ENCODE results near the gene SYDE2. TPM values are rescaled to one million over a fixed set of nuclear protein-coding genes. Genes with fewer than 3 reads are reported as not detected.
A peak's percentile ranks its signal among the peaks of the same experiment; 100 is the strongest.
"Not testable (repeated sequence)": the region's sequence is repeated elsewhere in the genome, so short reads cannot be mapped to it uniquely, and the experiment has no call there.

SYDE2 gene
- total RNA-seq, 1 experiment from 2014 or later: 2.3 TPM

- no peak for DNase-seq (ENCODE audit: low spot score)
Observed at GRCh38 chr1:85174503-85174902, 26.3 kb downstream of the SYDE2 start.

- no peak for DNase-seq (ENCODE audit: low spot score)
Observed at GRCh38 chr1:85172684-85173337, 28.0 kb downstream of the SYDE2 start.

- no peak for DNase-seq (ENCODE audit: low spot score)
Observed at GRCh38 chr1:85171721-85172120, 29.1 kb downstream of the SYDE2 start.

- no peak for DNase-seq (ENCODE audit: low spot score)
Observed at GRCh38 chr1:85168884-85169283, 31.9 kb downstream of the SYDE2 start.

GRCh38 chr1:85166351-85166750 is 34.5 kb downstream of the SYDE2 start:
- no peak for DNase-seq (ENCODE audit: low spot score)

GRCh38 chr1:85158910-85159309 is 41.9 kb downstream of the SYDE2 start:
- no peak for DNase-seq (ENCODE audit: low spot score)

GRCh38 chr1:85157436-85157835 is 43.4 kb downstream of the SYDE2 start:
- DNase-seq (ENCODE audit: low spot score): no peak

GRCh38 chr1:85153149-85153891 is 47.5 kb downstream of the SYDE2 start:
- DNase-seq (ENCODE audit: low spot score): no peak

GRCh38 chr1:85151446-85151845 is 49.4 kb downstream of the SYDE2 start:
- DNase-seq (ENCODE audit: low spot score): no peak

- DNase-seq (ENCODE audit: low spot score): no peak
Observed at GRCh38 chr1:85149805-85150204, 51.0 kb downstream of the SYDE2 start.

GRCh38 chr1:85148524-85149250 is 52.1 kb downstream of the SYDE2 start:
- peak; percentile 6 for DNase-seq (ENCODE audit: low spot score)

GRCh38 chr1:85146972-85147359 is 53.9 kb downstream of the SYDE2 start:
- DNase-seq (ENCODE audit: low spot score): no peak

- not testable (repeated sequence) for DNase-seq (ENCODE audit: low spot score)
Observed at GRCh38 chr1:85146298-85146971, 54.4 kb downstream of the SYDE2 start.

- no peak for DNase-seq (ENCODE audit: low spot score)
Observed at GRCh38 chr1:85144351-85144750, 56.5 kb downstream of the SYDE2 start.

- DNase-seq (ENCODE audit: low spot score): no peak
Observed at GRCh38 chr1:85142753-85143152, 58.1 kb downstream of the SYDE2 start.

- DNase-seq (ENCODE audit: low spot score): not testable (repeated sequence)
Observed at GRCh38 chr1:85138439-85138838, 62.4 kb downstream of the SYDE2 start.

GRCh38 chr1:85137660-85138059 is 63.2 kb downstream of the SYDE2 start:
- DNase-seq (ENCODE audit: low spot score): no peak

- DNase-seq (ENCODE audit: low spot score): no peak
Observed at GRCh38 chr1:85135392-85135798, 65.4 kb downstream of the SYDE2 start.

GRCh38 chr1:85134583-85135391 is 66.0 kb downstream of the SYDE2 start:
- DNase-seq (ENCODE audit: low spot score): no peak

GRCh38 chr1:85133565-85134159 is 67.2 kb downstream of the SYDE2 start:
- no peak for DNase-seq (ENCODE audit: low spot score)

Measured in H4 (cell line).